Measurements from ENCODE around the gene DHPS.
A peak's percentile ranks its signal among the peaks of the same experiment; 100 is the strongest.
"Not testable (repeated sequence)": the region's sequence is repeated elsewhere in the genome, so short reads cannot be mapped to it uniquely, and the experiment has no call there.

The DHPS gene

DNA sequence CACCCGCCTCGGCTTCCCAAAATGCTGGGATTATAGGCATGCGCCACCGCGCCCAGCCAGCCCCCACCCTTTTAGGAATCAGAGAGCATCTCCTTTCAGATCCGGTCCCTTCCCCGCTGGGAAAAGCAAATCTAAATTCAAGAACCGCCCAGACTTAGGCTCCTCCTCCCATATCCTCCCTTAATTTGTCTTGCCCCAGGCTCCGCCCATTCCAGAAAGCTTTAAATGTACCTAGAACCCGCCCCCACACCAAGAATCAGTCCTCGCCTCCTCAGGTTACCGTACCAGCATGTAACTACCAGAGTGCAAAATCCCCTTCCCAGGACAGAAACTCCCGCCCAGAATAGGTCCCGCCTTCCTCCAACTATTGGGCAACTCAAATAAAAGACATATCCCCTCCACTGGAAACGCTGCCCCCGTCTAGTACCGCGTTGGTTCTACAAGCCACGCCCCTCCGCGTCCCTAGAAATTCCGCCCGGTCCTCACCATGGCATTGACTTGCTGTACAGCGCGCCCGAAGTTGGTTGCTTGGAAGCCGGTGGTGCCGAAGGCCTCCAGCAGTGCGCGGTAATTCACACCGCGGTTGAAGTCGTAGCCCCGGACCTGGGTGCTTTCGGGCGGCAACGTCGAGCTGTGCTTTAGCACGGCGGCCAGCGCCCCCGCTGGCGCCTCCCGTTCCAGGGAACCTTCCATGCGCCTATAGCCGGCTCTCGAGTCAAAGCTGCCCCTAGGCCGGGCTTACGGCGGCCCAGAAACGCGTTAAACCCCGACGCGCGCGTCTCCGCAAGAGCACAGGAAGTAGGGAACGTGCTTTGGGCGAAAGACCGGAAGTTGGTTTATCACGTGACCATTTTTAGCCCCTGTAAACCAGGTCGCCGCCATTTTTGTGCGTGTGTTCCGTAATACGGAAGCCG, at the start of gene DHPS:
TSS of gene DHPS (minus strand) at position 807 of the 914 bp plus-strand sequence. CDS start at position 693, 114 bp downstream.
- DNase-seq: peak; percentile 23 to 94 (median 78)

GRCh38 chr19:12731337-12731736, 49.7 kb upstream of the DHPS start:
- DNase-seq: no peak

- DNase-seq: no peak
Observed at GRCh38 chr19:12730064-12730463, 48.4 kb upstream of the DHPS start.

- no peak for DNase-seq
Observed at GRCh38 chr19:12727745-12728433, 46.2 kb upstream of the DHPS start.

GRCh38 chr19:12726988-12727316, 45.3 kb upstream of the DHPS start:
- no peak for DNase-seq

DNA sequence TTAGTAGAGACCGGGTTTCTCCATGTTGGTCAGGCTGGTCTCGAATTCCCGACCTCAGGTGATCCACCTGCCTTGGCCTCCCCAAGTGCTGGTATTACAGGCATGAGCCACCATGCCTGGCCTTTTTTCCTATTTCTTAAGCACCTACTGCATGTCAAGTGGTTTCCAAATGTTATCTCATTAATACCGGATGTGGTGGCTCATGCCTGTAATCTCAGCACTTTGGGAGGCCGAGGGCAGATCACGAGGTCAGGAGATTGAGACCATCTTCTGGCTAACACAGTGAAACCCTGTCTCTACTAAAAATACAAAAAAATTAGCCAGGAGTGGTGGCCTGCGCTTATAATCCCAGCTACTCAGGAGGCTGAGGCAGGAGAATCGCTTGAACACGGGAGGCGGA, 43.9 kb upstream of the DHPS start:
- DNase-seq: not testable (repeated sequence)

GRCh38 chr19:12723641-12724426, 42.2 kb upstream of the DHPS start, which contains the start of gene TNPO2:
Gene TNPO2, minus strand, starts transcription at chr19:12723932. Its CDS starts 2,955 bp downstream, at chr19:12720977.
- DNase-seq: peak in 45 of 51 donors; percentile 6 to 74 (median 40)

GRCh38 chr19:12723381-12723640, 41.6 kb upstream of the DHPS start:
- no peak for DNase-seq

DNA sequence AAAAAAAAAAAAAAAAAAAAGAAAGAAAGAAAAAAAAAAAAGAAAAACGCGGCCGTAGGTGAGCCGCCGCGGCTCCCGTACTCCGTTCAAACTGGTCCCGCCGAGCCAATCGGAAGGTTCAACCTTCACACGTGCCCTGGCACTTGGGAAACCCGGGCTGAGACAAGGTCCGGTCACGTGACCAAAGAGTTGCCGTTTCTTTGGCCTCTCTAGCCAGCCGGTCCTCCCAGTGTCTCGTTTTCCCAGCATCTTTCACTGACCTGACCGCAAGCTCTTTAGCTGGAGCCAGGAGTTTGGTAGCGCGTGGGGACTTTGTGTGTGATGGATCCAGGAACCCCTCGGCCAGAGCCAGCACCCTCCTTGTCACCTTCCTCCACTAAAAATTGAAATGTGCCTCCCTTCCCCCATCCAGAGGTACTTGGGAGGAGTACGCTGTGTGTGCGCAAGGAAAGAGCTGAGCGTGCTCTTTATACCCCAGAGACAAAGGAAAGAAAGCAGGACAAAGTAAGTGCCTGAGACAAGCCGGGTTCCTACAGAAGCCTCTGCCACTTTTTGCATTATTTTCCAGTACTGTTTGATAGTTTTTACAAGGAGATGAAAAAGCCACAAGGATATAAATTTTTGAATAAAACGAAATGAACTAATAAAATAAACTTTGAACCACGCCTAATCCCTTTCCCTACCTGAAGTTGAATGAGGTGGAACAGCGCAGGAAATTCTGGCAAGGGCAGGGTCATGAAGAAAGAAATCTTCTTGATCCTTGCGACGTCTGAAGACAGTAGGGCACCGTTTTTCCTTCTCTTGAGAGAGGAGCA, 41.1 kb upstream of the DHPS start:
- peak; percentile 56 to 98 (median 94) for DNase-seq

DNA sequence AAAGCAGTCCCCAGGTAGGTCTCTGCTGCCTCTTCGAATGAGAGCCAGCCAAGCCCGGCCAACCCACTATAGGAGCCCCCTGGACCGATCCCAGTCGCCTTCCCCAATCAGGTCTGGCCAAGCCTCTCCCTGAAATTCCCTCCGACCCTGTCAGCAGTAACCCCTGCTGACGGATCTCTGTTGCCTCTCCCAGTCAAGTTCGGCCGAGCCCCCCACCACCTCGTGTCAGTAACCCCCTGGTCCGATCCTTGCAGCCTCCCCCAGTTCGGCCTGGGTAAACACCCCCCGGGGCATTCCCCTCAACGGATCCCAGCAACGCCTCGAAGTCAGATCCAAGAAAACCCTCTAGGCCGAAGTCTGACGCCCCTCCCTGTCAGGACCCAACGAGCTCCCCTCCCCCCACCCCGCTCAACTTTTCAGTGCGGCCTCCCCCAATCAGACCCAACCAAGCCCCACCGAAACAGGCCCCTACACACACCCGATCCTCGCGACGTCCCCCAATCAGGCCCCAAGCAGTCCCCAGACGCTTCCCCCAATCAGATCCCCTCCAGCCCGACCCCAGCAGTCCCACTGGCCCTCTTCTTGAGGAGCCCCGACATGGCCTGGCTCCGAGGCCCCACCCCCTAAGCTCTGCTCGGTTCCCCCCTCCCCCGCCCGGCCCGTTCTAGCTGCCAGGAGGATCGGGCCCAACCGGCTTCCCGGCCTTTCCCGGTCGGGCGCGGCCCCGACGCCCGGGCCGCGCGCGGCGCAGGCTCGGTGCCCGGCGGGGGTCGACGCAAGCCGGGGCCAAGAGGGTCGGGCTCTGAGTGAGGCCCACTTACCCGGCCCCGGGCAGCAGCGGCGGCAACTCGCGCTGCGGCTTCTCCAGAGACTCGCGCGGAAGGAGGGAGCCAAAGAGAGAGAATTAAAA, 40.2 kb upstream of the DHPS start:
- DNase-seq: peak in 43 of 51 donors; percentile 4 to 76 (median 58)

GRCh38 chr19:12720851-12721655, 39.4 kb upstream of the DHPS start:
- peak in 21 of 51 donors; percentile 4 to 53 (median 27) for DNase-seq

DNA sequence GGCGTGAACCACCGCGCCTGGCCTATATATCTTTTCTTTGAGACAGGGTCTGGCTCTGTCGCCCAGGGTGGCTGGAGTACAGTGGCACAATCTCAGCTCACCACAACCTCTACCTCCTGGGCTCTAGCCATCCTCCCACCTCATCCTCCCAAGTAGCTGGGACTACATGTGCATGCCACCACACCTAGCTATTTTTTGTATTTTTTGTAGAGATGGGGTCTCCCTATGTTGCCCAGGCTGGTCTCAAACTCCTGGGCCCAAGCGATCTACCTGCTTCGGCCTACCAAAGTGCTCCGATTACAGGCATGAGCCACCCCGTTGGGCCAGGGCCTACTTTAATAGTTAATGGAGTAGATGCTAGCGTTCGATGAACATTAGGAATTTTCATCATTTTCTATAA, 38.6 kb upstream of the DHPS start:
- DNase-seq: no peak

GRCh38 chr19:12715929-12716328, 34.2 kb upstream of the DHPS start:
- DNase-seq: no peak

GRCh38 chr19:12715102-12715501, 33.4 kb upstream of the DHPS start:
- no peak for DNase-seq

DNA sequence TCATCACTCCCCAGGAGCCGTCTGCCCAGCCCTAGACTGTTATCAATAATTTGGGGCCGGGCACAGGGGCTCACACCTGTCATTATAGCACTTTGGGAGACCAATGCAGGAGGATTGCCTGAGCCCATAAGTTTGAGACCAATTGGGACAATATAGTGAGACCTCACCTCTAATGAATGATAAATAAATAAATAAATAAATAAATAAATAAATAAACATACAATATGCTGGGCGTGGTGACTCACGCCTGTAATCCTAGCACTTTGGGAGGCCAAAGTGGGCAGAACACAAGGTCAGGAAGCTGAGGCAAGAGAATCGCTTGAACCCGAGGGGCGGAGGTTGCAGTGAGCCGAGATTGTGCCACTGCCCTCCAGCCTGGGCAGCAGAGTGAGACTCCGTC, 31.6 kb upstream of the DHPS start:
- not testable (repeated sequence) for DNase-seq

- DNase-seq: peak in 1 of 51 donors; percentile 53
Observed at GRCh38 chr19:12712077-12712476, 30.4 kb upstream of the DHPS start.

DNA sequence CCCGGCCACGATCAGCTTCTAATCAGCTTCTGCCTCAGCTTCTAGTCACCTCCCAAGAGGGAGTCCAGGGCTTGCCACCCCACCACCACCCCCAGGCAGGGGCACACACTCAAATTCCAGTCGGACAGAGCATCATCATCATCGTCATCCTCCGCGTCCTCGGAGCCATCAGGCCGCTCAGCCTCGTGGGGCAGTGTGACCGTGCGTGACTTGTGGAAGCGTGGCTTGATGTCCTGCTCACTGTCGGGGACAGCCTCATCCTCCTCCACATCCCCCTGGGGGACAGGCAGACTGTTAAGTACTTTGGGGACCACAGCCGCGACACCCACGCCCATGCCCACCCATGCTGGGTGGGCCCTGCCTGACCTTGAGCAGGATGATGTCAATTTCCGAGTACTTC, 29.5 kb upstream of the DHPS start:
- no peak for DNase-seq

GRCh38 chr19:12708641-12709040, 27.0 kb upstream of the DHPS start:
- no peak for DNase-seq

GRCh38 chr19:12706332-12706718, 24.6 kb upstream of the DHPS start:
- DNase-seq: no peak
